Panc1 (cell line): ENCODE results near the gene USP37.

ENCODE experiments used
- CTCF ChIP-seq: fragments of 450-650 bp; IDR thresholded peaks from 2 replicates; pipeline ENCODE4 v1.5.1; 2017; ENCODE audit warnings: mild to moderate bottlenecking
- REST ChIP-seq, 2 experiments: IDR thresholded peaks; 2 replicates each; pipeline ENCODE4 v1.6.1; 2011 to 2012; ENCODE audit warnings: low read depth in 2 of 2, control low read depth in 1 of 2, low read length in 1 of 2, mild to moderate bottlenecking in 1 of 2, moderate library complexity in 1 of 2; ENCODE audit not compliant: insufficient read depth in 1 of 2

GRCh38 chr2:218406209-218406948, 161.8 kb downstream of the USP37 start:
- peak; percentile 93 for TF ChIP-seq CTCF
- 0 out of 4 replicates have a peak, but pooled peaks of 1 of the 2 experiments have one; percentile 37 for TF ChIP-seq REST (IDR thresholded peaks at IDR 0.05; ENCODE audit: insufficient read depth in 1 of 2, low read depth in 2 of 2, low read length in 1 of 2)
